ENCODE measurements around the gene PCCA. TPM values are rescaled to one million over a fixed set of nuclear protein-coding genes. Genes with fewer than 3 reads are reported as not detected.

The PCCA gene
- total and polyA plus RNA-seq, 2 donors (not counting 1 experiment from before 2014, with no cell fraction given): 4.8 to 17.4 TPM

- ChIA-PET POLR2A (no interaction called here), CTCF (no interaction called here)
- Histone ChIP-seq H3K9me3 (ENCODE audit: control extremely low read depth in 1 of 3, control insufficient read depth in 2 of 3, insufficient read depth in 1 of 3, low read length in 2 of 3) (no peaks in the 10 kb centered on the region), H3K4me3 (ENCODE audit: control extremely low read depth in 1 of 5, extremely low read depth in 1 of 5, insufficient read depth in 1 of 5, low read depth in 2 of 5, low read length in 4 of 5) (no peak overlapping the region), H3K4me1 (ENCODE audit: control insufficient read depth in 2 of 2, insufficient read depth in 2 of 2, low read length in 2 of 2) (no peaks in the 10 kb centered on the region), H3K36me3 (replicated peaks in 1 of 2; ENCODE audit: control extremely low read depth in 1 of 2, control insufficient read depth in 1 of 2, extremely low read depth in 1 of 2, insufficient read depth in 2 of 2, low read length in 1 of 2) (no peaks in the 10 kb centered on the region), H2AFZ (ENCODE audit: insufficient read depth, low read depth, low read length, poor library complexity, severe bottlenecking) (no peak overlapping the region), H3K79me2 (ENCODE audit: control insufficient read depth, insufficient read depth, low read length) (no peaks in the 10 kb centered on the region), H3K27me3 (replicated peaks in 1 of 4; ENCODE audit: control extremely low read depth in 1 of 4, control insufficient read depth in 3 of 4, insufficient read depth in 4 of 4, low read length in 3 of 4) (no peaks in the 10 kb centered on the region), H3K4me2 (replicated peaks; ENCODE audit: low read depth, low read length, poor library complexity, severe bottlenecking) (no peak overlapping the region), H3K9ac (ENCODE audit: low read length) (no peak overlapping the region), H4K20me1 (ENCODE audit: control insufficient read depth, insufficient read depth, low read length, poor library complexity, severe bottlenecking) (no peaks in the 10 kb centered on the region), H3K27ac (ENCODE audit: low read length in 2 of 2) (no peak overlapping the region)
- ATAC-seq (ENCODE audit: low read depth): no peak
- no peak overlapping the region for H3K27ac Mint-ChIP-seq
- H3K4me3 Mint-ChIP-seq: no peak overlapping the region
- no peaks in the 10 kb centered on the region for H3K9me3 Mint-ChIP-seq (ENCODE audit: insufficient read depth)
- DNase-seq: no peak
- no peak for TF ChIP-seq EZH2 (IDR thresholded peaks at IDR 0.05; ENCODE audit: borderline replicate concordance, insufficient read depth, low read depth, low read length, poor library complexity, severe bottlenecking)
- TF ChIP-seq, protein P1, sequence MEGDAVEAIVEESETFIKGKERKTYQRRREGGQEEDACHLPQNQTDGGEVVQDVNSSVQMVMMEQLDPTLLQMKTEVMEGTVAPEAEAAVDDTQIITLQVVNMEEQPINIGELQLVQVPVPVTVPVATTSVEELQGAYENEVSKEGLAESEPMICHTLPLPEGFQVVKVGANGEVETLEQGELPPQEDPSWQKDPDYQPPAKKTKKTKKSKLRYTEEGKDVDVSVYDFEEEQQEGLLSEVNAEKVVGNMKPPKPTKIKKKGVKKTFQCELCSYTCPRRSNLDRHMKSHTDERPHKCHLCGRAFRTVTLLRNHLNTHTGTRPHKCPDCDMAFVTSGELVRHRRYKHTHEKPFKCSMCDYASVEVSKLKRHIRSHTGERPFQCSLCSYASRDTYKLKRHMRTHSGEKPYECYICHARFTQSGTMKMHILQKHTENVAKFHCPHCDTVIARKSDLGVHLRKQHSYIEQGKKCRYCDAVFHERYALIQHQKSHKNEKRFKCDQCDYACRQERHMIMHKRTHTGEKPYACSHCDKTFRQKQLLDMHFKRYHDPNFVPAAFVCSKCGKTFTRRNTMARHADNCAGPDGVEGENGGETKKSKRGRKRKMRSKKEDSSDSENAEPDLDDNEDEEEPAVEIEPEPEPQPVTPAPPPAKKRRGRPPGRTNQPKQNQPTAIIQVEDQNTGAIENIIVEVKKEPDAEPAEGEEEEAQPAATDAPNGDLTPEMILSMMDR (IDR thresholded peaks at IDR 0.05): no peak
- H3K27me3 Mint-ChIP-seq: no peaks in the 10 kb centered on the region
- 33% methylated on average over 1 of the region's 5 CpGs for WGBS (ENCODE audit: insufficient coverage)
- no peaks in the 10 kb centered on the region for H3K4me1 Mint-ChIP-seq
- intact Hi-C loops (cut with micrococcal nuclease): no loop called here
Measured at GRCh38 chr13:100306434-100306999, 217.6 kb downstream of the PCCA start.

DNA sequence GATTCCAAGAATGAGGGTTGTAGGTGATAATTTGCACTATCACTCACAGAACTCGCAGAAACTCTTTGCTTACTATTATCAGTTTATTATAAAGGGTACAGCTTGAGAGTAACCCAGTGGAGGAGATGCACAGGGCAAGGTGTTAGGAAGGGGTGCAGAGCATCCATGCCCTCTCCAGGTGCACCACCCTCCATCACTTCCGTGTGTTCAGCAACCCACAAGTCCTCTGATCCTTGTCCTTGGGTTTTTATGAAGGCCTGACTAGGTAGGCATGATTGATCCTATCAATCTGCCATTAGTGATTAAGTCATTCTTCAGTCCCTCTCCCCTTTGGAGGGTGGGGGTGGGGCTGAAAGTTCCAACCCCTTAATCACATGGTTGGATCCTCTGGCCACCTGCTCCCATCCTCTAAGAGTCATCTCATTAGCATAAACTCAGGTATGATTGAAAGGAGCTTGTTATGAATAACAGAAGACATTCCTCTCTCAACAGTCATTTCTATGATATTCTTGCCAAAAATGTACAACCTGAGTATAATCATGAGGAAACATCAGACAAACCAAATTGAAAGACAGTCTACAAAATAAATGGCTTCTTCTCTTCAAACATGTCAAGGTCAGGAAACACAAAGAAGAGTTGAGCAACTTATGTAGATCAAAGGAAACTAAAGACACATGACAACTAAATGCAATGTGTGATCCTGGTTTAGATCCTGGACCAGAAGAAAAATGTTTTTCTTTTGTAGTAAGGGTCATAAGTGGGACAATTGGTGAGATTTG lies 225.4 kb downstream of the PCCA start:
- ATAC-seq (ENCODE audit: low read depth) (no peak), DNase-seq (no peak)
- no peaks in the 10 kb centered on the region for H3K4me1 Mint-ChIP-seq
- no peak overlapping the region for H3K27ac Mint-ChIP-seq
- WGBS (ENCODE audit: insufficient coverage): no CpG with 5 or more reads among the region's 2 CpGs
- CTCF ChIA-PET: no interaction called here
- intact Hi-C loops (cut with micrococcal nuclease): no loop called here
- Histone ChIP-seq H3K79me2 (ENCODE audit: control insufficient read depth, insufficient read depth, low read length) (no peaks in the 10 kb centered on the region), H3K9ac (ENCODE audit: low read length) (no peak overlapping the region), H3K36me3 (replicated peaks in 1 of 2; ENCODE audit: control extremely low read depth in 1 of 2, control insufficient read depth in 1 of 2, extremely low read depth in 1 of 2, insufficient read depth in 2 of 2, low read length in 1 of 2) (no peaks in the 10 kb centered on the region), H3K9me3 (ENCODE audit: control extremely low read depth in 1 of 3, control insufficient read depth in 2 of 3, insufficient read depth in 1 of 3, low read length in 2 of 3) (no peaks in the 10 kb centered on the region), H3K4me1 (ENCODE audit: control insufficient read depth in 2 of 2, insufficient read depth in 2 of 2, low read length in 2 of 2) (no peaks in the 10 kb centered on the region), H3K27me3 (replicated peaks in 1 of 4; ENCODE audit: control extremely low read depth in 1 of 4, control insufficient read depth in 3 of 4, insufficient read depth in 4 of 4, low read length in 3 of 4) (no peaks in the 10 kb centered on the region), H3K27ac (ENCODE audit: low read length in 2 of 2) (no peak overlapping the region), H2AFZ (ENCODE audit: insufficient read depth, low read depth, low read length, poor library complexity, severe bottlenecking) (no peak overlapping the region), H3K4me2 (replicated peaks; ENCODE audit: low read depth, low read length, poor library complexity, severe bottlenecking) (no peak overlapping the region), H4K20me1 (ENCODE audit: control insufficient read depth, insufficient read depth, low read length, poor library complexity, severe bottlenecking) (no peaks in the 10 kb centered on the region), H3K4me3 (ENCODE audit: control extremely low read depth in 1 of 5, extremely low read depth in 1 of 5, insufficient read depth in 1 of 5, low read depth in 2 of 5, low read length in 4 of 5) (no peak overlapping the region)
- no peak overlapping the region for H3K4me3 Mint-ChIP-seq
- no peaks in the 10 kb centered on the region for H3K9me3 Mint-ChIP-seq (ENCODE audit: insufficient read depth)
- no peaks in the 10 kb centered on the region for H3K27me3 Mint-ChIP-seq
- POLR2A ChIA-PET: no interaction called here
- no peak for TF ChIP-seq EZH2 (IDR thresholded peaks at IDR 0.05; ENCODE audit: borderline replicate concordance, insufficient read depth, low read depth, low read length, poor library complexity, severe bottlenecking)
- TF ChIP-seq, protein P1 (IDR thresholded peaks at IDR 0.05): no peak
